CD4-positive, alpha-beta T cell treated with Interleukin-1 beta for 1 hour (primary cell): ENCODE data around the gene SMARCA1.
A peak's percentile ranks its signal among the peaks of the same experiment; 100 is the strongest.
"Not testable (repeated sequence)": the region's sequence is repeated elsewhere in the genome, so short reads cannot be mapped to it uniquely, and the experiment has no call there.

ENCODE experiments used
- DNase-seq, 2 donors: peaks; one replicate each; pipeline ENCODE4 v3.0.0-alpha.2; 2020 to 2022

Gene SMARCA1

DNA sequence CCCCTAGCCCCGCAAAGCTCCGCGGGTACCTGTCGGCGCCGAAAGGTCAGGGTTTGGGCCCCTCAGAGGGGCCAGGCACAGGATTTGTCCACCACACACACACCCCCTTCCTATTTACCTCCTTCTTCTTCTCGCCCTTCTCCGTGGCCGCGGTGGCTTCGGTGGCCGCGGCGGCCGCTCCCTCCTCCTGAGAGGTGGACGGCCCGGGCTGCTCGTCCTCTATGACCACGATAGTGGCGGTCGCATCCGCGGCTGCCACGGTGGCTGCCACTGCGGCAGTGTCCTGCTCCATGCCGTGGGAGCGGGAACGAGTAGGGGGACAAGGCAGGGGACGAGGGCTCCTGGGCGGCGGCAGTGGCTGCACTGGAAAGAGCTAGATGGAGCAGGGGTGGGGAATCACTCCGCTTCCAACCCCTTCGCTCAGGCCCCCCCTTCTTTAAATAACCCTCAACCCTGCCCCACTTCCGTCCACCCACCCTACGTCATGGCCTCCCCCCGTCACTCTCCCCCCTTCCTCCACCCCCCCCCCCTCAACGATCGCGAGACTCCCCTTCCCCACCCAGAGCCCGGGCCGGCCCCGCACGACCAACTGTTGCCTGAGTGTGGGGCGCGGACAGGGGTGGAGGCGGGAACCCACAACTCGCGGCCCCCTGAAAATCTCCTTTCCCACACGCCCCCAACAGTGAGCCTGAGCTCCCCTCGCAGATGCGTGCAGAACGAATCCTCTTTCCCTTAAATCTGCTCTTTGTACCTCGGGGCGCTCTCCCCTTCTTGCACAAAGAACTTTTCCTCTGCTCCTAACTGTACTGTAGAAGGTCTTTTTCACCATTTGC lies at the start of gene SMARCA1:
TSS of gene SMARCA1 (minus strand) at position 412 of the 833 bp plus-strand sequence. CDS start at position 292, 120 bp downstream.
- no peak for DNase-seq

GRCh38 chrX:129572422-129572821 lies 49.1 kb upstream of the SMARCA1 start:
- no peak for DNase-seq

- DNase-seq: no peak
Measured at GRCh38 chrX:129568349-129568748, 45.1 kb upstream of the SMARCA1 start.

DNA sequence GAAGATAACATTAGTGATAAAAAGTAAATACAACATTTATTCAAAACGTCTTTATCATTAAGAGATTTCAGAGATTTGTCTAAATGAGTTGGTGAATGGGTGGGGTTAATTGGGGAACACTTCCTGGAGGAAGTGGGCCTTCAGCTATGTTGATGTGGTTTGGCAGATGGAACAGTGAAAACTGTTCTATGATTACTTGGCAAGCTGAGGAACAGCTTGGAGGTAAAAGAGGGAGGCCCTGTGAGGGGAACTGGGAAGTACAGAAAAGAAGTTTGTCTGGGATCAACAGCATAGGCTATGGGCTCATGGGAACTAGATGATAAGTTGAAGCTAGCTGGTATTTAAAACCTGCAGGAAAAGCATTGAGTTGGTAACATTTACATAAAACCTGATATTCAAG lies 42.8 kb upstream of the SMARCA1 start:
- DNase-seq: no peak

DNA sequence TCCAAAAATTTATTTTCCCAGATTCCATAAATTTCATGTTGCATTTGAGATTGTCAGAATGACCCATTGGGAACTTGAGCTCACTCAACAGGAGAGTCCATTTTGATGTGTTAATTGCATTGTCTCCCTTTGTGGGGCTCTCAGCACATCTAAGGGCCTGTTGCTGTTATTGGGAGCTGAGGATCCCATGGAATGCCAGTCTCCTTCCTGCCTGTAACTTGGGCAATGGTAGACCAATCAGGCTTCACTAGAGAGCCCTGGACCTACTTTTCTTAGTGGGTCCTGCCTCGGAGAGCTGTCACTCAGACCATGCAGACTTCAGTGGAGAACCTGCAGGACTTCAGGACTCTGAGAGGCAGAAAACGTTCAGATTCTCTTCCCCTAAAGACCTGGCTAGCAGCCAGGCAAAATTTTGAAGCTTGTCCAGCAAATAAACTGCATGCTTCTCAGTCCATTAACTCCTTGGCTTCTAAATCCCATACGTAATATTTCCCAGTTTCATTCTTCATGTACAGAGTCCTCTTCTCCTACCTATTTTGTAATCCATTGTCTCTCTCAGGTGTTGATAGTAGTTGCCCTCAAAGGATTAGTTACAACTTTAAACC lies 41.9 kb upstream of the SMARCA1 start:
- DNase-seq: no peak

DNA sequence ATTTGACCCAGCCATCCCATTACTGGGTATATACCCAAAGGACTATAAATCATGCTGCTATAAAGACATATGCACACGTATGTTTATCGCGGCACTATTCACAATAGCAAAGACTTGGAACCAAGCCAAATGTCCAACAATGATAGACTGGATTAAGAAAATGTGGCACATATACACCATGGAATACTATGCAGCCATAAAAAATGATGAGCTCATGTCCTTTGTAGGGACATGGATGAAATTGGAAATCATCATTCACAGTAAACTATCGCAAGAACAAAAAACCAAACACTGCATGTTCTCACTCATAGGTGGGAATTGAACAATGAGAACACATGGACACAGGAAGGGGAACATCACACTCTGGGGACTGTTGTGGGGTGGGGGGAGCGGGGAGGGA lies 41.1 kb upstream of the SMARCA1 start:
- not testable (repeated sequence) for DNase-seq

DNA sequence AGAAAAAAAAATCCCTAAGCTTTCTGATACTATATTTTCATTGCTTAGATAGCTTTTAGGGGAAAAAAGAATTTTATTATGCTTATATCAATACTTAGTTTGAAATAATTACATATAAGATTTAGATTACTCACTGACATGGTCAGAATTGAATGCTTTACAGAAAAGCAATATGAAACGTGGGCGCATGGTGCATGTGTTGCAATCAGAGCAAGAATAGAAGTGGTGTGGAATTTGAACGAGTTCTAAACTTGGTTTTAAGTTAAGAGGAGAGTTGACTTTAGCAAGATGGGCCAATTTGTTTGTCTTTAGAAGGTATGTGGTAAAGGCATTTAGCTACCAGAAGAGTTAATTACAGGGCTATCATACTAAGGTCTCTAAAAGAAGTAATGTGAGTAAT lies 38.2 kb upstream of the SMARCA1 start:
- no peak for DNase-seq

DNA sequence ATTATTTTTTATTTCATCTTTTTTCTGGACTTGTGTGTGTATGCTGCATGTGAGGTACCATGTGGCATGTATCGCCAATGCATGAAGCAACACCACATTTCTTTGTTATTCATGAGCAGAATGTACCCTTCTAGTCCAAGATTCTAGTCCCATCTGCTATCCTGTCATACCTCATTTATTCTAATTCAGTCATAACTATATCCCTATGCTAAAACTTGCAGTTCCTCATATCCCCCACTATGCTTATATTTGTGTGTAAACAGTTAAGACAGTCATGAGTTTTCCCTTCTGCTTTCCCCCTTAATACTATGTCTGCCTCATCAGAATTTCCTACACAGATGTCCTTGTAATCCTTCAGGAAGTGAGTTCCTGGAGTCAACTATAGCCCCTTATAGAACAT lies 36.5 kb upstream of the SMARCA1 start:
- DNase-seq: no peak

- DNase-seq: no peak
Measured at GRCh38 chrX:129557844-129558480, 34.7 kb upstream of the SMARCA1 start.

DNA sequence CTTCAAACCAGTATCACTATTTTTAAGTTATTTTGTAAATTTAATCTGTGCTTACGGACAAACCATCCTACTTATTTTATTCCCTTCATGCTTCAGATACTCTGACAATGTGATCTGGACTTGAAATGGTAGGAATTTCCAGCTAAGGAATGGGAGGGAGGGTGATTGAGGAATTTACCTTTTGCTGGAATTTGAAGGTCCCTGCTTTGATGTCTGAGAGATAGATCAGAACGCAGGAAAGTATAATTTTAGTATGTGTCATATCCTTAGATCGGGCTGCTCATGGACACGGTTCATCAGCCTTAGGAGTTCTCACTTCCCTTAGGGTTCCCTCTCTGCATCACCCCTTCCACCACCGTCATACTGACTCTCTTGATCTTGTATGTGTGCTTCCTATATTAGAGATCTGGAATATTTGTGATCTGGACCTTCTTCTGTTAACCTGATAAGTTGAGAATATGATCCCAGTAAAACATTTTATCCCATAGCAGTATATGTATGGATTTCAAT lies 33.6 kb upstream of the SMARCA1 start:
- no peak for DNase-seq

GRCh38 chrX:129554816-129555215 lies 31.5 kb upstream of the SMARCA1 start:
- not testable (repeated sequence) for DNase-seq

GRCh38 chrX:129553619-129554288 lies 30.5 kb upstream of the SMARCA1 start:
- peak in 1 of 2 donors; percentile 1 for DNase-seq

DNA sequence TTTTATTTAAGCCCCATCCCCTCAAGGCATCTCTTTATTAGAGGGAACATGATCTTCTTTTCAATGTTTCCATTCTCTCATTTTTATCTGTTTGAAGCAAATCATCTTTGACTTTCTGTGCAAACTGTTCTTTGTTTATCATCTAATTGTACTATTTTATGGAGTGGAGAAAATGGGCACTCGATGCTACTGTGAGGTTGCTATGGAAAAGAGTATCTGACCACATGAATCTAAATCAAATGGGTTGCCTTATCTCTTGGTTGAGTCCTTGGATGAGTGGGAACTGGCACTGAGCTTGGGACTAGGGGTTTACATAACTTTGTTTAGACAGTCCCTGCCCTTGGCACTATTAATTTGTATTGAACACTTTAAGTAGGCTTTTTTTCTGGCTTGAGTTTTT lies 25.8 kb upstream of the SMARCA1 start:
- no peak for DNase-seq

GRCh38 chrX:129545408-129545807 lies 22.1 kb upstream of the SMARCA1 start:
- no peak for DNase-seq

DNA sequence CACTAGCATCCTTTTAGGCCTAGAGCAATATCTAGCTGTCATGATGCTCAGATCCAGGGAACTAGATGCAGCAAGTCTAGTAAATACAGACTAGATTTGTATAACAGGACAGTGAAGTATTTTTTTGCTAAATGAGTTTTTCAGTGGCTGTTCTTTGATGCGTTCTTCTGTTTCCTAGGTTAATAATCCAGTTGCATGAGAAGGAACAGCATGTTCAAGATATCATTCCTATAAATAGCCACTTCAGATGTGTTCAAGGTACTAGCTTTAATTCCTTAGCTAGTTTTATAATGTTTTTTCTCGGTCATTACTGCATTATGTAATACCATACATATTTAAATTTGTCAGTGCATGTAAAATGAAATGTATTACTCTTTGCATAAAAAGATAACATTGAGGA lies 21.5 kb upstream of the SMARCA1 start:
- DNase-seq: no peak

DNA sequence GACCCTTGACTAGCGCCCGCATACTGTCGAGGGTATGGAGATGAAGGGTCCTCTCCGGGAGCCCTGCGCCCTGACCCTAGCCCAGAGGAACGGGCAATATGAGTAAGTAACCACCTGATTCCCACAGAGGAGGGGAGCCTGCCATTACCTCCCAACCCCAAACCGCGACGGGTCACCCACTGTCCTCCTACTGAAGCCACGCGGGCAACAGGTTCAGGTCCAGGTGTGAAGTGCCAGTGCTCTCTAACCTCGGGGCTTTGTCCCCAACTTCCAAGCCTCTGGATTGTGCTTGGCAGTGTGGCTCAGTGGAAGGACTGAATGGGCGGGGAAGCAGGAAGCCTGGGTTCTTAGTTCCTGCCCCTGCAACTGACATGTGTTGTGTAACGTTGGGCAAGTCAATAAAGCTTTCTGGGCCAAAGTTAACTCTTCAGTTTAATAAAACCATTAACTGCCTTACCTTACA lies 17.5 kb upstream of the SMARCA1 start:
- peak in 1 of 2 donors; percentile 1 for DNase-seq

- peak; percentile 51 to 61 for DNase-seq
Measured at GRCh38 chrX:129540068-129540653, 16.9 kb upstream of the SMARCA1 start, which contains the start of gene OCRL. OCRL (plus strand) TSS chrX:129540259; CDS start chrX:129540440, 181 bp downstream.

- no peak for DNase-seq
Measured at GRCh38 chrX:129534816-129535578, 11.7 kb upstream of the SMARCA1 start.

DNA sequence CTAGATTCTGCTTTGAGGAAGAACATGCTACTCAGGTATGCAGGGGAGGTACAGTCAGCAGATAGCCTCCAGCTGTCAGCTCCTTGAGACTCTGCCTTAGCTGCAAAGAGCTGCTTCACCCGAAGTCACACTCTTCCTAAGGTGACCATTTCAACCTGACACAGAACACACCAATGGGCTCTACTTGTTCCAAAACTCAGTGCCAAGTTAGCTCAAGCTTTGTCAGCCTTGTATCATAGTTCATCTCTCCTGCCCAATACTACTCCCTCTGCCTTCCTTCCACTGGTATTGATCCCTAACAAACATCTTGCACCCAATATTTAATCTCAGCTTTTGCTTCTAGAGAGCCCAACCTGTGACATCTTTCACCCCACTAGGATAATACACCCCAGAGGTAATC lies 7.8 kb upstream of the SMARCA1 start:
- DNase-seq: no peak

GRCh38 chrX:129530410-129530809 lies 7.1 kb upstream of the SMARCA1 start:
- DNase-seq: no peak

GRCh38 chrX:129529685-129530281 lies 6.5 kb upstream of the SMARCA1 start:
- no peak for DNase-seq
